CD4-positive, alpha-beta T cell treated with Interleukin-17A for 4 hours (primary cell): ENCODE measurements around the gene CYSRT1.

ENCODE experiments used
- DNase-seq: peaks from one replicate; pipeline ENCODE4 v3.0.0-alpha.2; 2020; ENCODE audit warnings: mixed read lengths

Gene CYSRT1

GRCh38 chr9:137273611-137274320, 48.8 kb downstream of the CYSRT1 start:
- no peak for DNase-seq

GRCh38 chr9:137275203-137275587, 50.2 kb downstream of the CYSRT1 start:
- no peak for DNase-seq
